Right ventricle myocardium superior (tissue), 1 donor: ENCODE data around the gene SCARB1. TPM values are rescaled to one million over a fixed set of nuclear protein-coding genes. Genes with fewer than 3 reads are reported as not detected.

Experiments used
- ATAC-seq: fragments of 200-7000 bp; cut with Tn5 transposase; one replicate; pipeline ENCODE4 v1.9.1; 2020; ENCODE audit warnings: mild to moderate bottlenecking; ENCODE audit not compliant: poor library complexity
- DNase-seq: peaks from one replicate; pipeline ENCODE4 v3.0.0-alpha.2; 2020
- intact Hi-C: fragments of 100-400 bp; cut with DNase I; formaldehyde crosslinking; loops from one replicate; pipeline ENCODE4 v1.11.2; 2022
- total RNA-seq: library from RNA; stranded (reverse); fragmentation: NEBNext Ultra II Directional; extraction: Animal tissue kit (Norgen Biotek cat#: 25700); gene quantifications from one replicate; pipeline ENCODE4 v1.2.1, GENCODE V29; 2021
- donor health status: DM: no; HTN: yes; CAD: no; lungs with severe emphysema.

SCARB1 gene
- total RNA-seq, 1 donor from 2014 or later: 12.7 TPM

DNA sequence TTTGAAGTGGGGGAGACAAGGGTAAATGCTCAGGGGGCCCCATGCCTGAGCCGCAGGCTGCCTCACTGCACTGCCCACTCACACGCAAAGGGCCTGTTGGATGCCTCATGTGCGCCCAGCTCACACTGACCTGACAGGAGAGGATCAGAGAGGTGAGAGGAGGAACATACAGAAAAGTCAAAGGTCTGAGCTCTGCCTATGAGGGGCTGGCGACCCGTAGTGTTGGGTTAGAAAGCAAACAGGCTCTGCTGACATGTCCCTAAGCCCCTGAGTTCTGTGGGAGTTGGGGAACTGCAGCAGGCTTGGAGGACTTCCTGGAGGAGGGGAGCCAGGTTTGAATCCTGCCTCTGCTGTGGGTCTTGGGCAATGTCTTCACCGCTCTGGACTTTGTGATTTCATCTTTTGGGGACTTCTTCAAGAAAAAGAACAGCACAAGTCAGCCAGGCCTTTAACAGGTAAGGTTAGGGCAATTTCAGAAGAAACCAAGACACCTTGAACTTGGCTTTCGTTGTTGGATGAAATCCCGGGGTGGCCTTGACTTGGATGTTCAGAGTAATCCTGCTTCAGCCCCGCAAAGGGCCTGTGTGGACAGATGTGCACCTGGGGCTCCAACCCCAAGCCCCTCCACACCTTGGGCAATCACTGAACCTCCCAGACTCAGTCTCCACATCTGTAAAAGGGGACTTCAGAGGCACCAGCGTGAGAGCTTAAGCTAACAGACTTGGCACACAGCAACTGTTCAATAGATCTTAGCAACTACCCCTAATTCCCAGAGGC, 116.8 kb downstream of the SCARB1 start:
- intact Hi-C loops: no loop called here
- DNase-seq: no peak
- no peak for ATAC-seq

DNA sequence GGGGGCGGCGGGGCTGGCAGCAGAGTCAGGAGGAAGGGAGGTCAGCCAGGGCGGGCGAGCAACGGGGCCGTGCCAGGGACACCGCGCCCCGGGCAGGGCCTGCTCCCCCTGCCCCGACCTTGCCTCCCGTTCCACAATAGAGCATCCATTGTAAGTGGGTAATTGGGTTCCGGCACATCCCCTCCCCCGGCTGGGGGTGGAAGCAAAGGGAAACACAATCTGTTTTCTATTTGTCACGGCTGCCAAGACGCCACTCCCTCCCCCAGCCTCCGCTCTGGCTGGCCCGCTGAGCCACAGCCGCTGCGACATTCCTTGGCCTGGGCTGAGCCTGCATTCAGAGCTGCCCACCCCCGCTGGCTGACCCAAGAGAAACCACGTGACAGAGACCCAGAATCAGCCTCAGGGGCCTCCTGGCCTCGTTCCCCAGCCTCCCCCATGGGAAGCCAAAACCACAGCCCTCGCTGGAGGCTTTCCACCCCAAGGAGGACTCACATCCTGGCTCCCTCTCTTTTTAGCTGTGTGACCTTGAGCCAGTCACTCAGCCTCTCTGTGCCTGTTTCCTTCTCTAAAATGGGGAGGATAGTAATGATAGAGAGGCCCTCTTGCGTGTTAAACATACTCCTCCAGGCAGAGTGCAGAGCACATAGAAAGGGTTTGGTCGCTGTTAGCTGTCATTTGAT, 117.6 kb downstream of the SCARB1 start:
- intact Hi-C loops: no loop called here
- ATAC-seq: peak; percentile 96
- DNase-seq: peak; percentile 97

GRCh38 chr12:124745465-124745890, 118.2 kb downstream of the SCARB1 start:
- intact Hi-C loops: no loop called here
- ATAC-seq (no peak), DNase-seq (no peak)

DNA sequence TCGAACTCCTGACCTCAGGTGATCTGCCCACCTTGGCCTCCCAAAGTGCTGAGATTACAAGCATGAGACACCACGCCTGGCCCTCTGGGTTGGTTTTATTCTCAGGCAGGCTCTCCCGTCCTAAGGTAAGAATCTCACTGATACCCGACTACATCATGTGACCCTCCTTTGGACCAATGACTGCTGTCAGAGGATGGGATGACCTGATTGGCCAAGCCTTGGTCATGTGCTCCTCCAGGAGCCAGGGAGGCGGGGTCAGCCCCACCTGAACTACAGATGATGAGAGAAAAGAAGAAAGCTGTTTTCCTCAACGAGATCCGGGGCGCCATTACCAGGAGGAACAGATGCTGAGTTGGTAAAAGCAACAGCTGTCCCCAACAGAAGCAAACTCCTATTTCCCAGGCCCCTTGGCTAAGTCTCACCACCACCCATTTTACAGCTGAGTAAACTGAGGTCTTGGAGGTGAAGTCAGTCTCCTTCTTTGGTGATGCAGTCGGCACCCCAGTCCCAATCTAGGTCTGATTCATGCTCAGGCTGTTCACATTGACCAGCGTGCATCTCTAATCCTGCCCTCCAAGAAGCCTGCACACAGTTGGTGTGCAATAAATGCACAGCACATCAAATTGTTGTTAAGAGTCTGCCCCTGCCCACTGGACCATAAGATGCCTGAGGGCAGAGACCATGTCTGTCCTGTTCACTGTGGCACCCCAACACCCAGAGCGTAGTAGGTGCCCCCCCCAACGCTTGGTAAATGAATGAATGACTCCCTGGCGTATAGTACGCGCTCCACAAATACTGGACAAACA, 118.8 kb downstream of the SCARB1 start:
- DNase-seq: no peak
- ATAC-seq: no peak
- intact Hi-C loops: no loop called here

- ATAC-seq (no peak), DNase-seq (no peak)
- intact Hi-C loops: no loop called here
Measured at GRCh38 chr12:124744273-124744640, 119.4 kb downstream of the SCARB1 start.

DNA sequence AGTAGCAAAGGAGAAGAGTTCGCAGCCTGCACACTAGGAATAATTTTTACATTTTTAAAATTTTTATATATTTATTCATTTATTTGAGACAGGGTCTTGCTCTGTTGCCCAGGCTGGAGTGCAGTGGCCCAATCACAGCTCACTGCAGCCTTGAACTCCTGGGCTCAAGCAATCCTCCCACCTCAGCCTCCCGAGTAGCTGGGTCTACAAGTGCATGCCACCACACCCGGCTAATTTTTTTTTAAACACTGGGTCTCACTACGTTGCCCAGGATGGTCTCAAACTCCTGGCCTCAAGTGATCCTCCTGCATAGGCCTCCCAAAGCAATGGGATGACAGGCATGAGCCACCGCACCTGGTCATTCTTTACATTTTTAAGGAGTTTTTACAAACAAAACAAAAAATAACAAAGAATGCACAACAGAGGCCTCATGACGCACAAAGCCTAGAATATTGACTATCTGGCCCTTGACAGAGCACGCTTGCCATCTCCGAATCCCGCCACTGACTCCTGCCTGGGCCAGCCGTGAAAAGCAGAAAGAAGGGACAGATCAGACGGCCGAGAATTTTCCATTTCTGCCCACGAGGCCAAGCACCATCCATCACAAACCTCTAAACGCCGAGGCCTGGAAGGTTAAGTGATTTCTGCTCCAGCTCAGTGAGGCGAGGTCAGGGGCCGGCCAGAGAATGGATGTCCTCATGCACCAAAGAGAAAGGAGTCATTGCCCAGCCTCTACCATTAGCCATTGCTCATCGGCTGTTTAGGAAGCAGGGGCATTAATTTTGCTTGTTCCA, 120.0 kb downstream of the SCARB1 start:
- intact Hi-C loops: no loop called here
- DNase-seq (no peak), ATAC-seq (no peak)

DNA sequence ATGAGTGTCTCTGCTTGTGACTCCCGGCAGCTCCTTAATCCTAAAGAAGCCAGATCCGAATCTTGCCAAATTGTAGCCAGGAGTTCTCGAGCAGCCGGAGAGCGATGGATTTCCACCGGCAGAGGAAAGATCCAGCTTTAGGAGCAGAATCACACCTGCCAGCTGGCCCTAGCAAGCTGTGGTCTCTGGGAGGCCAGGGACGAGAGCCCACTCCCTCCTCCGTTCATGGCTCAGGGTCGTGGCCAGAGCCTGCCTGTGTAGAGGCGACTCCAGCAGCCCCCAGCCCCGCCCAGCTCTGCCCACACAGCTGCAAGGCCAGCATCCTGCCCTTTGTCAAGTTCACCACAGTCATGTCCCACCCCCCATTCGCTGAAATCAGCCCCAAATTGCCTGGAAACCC, 121.0 kb downstream of the SCARB1 start:
- DNase-seq: no peak
- intact Hi-C loops: no loop called here

DNA sequence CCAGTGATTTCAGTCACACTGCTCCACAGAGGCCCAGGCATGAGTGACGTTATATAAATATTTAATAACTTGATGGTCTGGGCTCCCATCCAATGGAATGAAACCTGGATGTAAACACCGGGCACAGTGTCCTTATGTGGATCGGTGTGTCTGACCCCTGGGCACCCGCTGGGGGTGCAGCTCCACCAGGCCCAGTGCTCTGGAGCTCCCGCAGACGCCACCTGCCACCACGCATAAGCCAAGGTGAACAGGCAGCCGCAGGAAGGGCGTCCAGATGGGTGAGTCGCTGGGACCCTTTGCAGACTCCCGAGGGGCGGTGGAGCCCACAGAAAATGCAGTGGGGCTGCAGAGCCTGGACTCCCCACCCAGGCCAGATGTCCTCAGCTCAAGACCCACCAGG, 121.6 kb downstream of the SCARB1 start:
- intact Hi-C loops: no loop called here
- DNase-seq (no peak), ATAC-seq (no peak)

More for the DNA sequence above, 121.0 kb downstream of the SCARB1 start:
- ATAC-seq: no peak

GRCh38 chr12:124741211-124741610, 122.5 kb downstream of the SCARB1 start:
- DNase-seq: no peak
- intact Hi-C loops: no loop called here
- no peak for ATAC-seq

GRCh38 chr12:124740691-124741137, 123.0 kb downstream of the SCARB1 start:
- ATAC-seq: peak; percentile 3
- DNase-seq: no peak
- intact Hi-C loops: no loop called here

GRCh38 chr12:124739953-124740561, 123.6 kb downstream of the SCARB1 start:
- intact Hi-C loops: no loop called here
- DNase-seq (no peak), ATAC-seq (no peak)

GRCh38 chr12:124738636-124739467, 124.8 kb downstream of the SCARB1 start:
- ATAC-seq (no peak), DNase-seq (no peak)
- intact Hi-C loops: no loop called here

DNA sequence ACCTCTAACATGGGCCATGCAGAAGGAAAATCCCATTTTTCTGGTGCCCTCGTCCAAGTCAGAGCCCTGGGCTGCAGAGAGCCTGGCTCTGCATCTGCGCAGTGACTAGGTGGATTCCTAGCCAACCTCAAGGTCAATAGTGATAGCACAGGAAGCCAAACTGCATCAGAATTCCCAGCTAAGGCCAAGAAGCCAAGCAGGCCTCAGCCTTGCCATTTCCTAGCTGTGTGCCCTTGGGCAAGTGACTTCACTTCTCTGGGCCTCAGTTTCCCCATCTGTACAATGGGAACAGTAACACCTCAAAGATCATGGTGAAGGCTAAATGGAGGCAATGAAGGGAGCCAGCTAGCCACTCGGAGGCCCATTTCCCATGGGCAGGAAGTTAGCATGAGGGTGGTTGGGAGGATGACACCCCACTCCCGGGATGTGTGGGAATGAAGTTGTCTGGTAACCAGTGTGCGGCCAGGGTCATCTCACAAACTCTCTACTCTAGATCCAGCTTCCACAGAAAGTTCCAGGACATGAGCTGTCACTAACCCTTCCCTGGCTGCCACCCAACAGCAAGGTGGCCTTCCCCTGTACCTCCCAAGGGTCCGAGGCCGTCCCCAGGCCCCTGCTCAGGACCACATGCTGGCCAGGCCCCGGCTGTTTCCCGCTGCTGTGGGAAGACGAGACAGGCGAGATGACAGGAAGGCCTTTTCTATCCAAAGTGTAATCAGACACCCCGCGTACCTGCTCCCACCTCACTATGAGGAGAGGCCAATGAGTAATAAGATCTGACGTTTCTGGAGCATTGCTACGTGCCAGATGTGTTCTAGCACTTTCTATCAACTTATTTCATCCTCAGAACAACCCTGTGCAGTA, 125.7 kb downstream of the SCARB1 start:
- intact Hi-C loops: no loop called here
- ATAC-seq: no peak
- no peak for DNase-seq

DNA sequence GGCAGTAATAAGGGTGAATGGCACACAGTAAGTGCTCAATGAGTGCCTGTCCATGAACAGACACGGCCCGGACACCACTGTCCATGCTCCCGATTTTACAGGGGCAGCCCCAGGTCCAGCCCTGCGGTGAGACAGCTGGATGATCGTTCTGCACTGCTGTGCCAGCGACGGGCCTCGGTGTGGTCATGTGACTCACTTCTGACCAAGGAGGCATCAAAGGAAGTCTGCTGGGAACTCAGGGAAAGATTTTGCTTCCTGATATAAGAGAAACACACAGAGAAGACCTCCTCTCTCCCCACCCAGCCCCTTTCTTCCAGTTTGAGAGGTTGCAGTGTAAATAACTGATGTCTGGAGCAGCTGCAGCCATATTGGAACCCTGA, 126.6 kb downstream of the SCARB1 start:
- ATAC-seq (peak; percentile 16), DNase-seq (peak; percentile 72)
- intact Hi-C loops: no loop called here

DNA sequence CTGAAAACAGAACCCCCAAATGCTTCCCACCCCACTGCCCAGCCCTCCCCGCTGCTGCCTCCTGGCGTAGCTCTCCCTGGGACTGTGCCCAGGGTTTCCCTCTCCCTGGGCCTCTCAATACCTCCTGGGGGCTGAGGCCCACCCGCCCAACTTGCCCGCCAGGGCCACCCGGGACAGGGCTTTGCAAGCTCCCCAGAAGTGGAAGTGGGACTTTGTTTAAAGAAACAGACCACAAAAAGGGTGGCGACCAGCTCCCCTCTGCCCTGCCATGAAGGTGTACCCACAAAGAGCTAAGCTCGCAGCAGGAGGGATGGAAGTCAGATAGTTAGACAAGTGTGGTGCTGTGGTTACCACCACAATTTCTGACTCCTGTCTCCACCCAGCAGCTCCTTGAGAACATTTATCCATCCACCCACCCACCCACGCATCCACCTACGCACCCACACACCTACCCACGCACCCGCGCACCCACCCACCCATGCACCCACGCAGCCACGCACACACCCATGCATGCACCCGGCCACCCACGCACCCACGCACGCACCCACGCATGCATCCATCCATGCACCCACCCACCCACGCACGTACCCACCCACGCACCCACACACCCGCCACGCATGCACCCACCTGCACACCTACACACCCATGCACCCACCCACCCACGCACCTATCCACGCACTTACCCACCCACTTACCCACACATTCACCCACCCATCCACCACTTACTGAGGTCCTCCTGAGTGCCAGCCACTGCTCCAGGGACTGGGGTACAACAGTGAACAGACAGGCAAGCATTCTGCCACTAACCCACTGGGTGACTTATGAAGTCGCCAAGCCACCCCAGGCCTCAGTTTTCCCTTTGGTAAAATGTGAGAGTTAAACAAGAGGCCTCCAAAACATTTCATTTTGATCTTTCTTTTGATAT, 127.3 kb downstream of the SCARB1 start:
- intact Hi-C loops: no loop called here
- no peak for ATAC-seq
- peak; percentile 39 for DNase-seq
